ENCODE data around the gene PHACTR2.
"Not testable (repeated sequence)": the region's sequence is repeated elsewhere in the genome, so short reads cannot be mapped to it uniquely, and the experiment has no call there.

Gene PHACTR2

DNA sequence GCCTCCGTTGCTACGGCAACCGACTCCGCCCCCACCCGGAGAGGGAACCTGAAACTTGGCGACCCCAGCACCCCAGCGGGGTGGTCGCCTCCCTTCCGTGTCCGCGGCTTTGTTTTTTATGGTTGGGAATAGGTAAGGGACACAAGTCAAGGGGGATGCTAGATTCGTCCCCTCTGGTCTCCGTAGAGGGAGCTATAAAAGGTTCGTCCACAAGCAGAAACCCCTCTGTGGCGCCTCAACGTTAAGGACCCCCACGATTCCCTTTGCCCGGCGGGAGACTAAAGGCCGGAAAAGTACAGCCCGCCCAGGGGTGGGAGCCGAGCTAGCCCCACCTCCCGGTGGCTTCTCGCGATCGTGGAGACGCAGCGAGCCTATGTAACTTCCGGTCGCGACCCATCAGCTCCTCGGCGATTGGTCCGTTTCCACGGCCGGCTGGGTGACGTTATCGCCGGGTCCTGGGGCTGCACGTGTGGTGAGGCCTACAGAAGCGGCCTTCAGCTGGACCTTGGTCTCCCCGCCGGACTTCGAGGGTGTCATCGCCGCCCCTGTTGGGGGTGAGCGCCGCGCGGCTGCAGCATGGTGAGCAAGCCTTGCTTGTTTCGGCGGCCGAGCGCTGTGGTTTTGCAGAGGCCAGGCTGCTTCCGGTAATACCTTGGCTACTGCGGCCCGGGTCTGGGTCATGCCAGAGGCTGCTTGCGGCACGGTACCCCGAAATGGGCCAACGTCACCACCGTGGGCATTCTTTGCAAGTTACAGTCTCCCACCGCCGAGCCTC, 165.3 kb downstream of the PHACTR2 start, which contains the start of gene LTV1:
Gene LTV1, plus strand, starts transcription at position 437 of the 775 bp plus-strand sequence. Its CDS starts 140 bp downstream, at position 577.
- peak within 1 kb of the TSS; percentile 88 for H3K4me3 ChIP-seq (ENCODE audit: low read depth, low read length)
- H3K27me3 ChIP-seq (ENCODE audit: control insufficient read depth, insufficient read depth, low read length), result no peaks in the 10 kb centered on the region
- peaks cover 41% of the 10 kb centered on the region for H3K36me3 ChIP-seq (ENCODE audit: control insufficient read depth, insufficient read depth, low read length)
- no peaks in the 10 kb centered on the region for H3K9me3 ChIP-seq (ENCODE audit: control insufficient read depth, insufficient read depth, low read depth, low read length)
- H3K4me1 ChIP-seq (ENCODE audit: control insufficient read depth, insufficient read depth, low read length), result peaks cover 4% of the 10 kb centered on the region
- peak within 1 kb of the TSS; percentile 88 for H3K9ac ChIP-seq (ENCODE audit: low read length)
- peak within 1 kb of the TSS; percentile 82 for H3K27ac ChIP-seq (ENCODE audit: low read depth, low read length)

DNA sequence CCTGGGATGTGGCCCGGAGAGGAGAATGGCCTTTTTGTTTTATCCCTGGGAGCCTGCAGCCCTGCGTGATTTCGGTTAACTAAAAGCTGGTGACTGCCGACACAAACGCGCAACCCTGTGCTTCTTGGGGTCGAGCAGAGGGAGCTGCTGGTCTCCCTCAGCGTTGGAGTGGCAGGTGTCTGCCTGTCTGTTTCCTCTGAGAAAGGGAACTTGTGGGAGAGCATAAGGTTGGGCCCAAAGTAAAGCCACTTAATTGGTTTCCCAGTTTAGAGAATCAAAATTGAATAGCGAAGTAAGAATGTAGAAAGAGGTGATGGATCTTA, 165.9 kb downstream of the PHACTR2 start:
- Histone ChIP-seq H3K9ac (ENCODE audit: low read length) (peak overlapping the region; percentile 88), H3K27me3 (ENCODE audit: control insufficient read depth, insufficient read depth, low read length) (no peaks in the 10 kb centered on the region), H3K4me1 (ENCODE audit: control insufficient read depth, insufficient read depth, low read length) (peaks cover 4% of the 10 kb centered on the region), H3K9me3 (ENCODE audit: control insufficient read depth, insufficient read depth, low read depth, low read length) (no peaks in the 10 kb centered on the region), H3K36me3 (ENCODE audit: control insufficient read depth, insufficient read depth, low read length) (peaks cover 46% of the 10 kb centered on the region), H3K4me3 (ENCODE audit: low read depth, low read length) (peak overlapping the region; percentile 88), H3K27ac (ENCODE audit: low read depth, low read length) (peak overlapping the region; percentile 82)

DNA sequence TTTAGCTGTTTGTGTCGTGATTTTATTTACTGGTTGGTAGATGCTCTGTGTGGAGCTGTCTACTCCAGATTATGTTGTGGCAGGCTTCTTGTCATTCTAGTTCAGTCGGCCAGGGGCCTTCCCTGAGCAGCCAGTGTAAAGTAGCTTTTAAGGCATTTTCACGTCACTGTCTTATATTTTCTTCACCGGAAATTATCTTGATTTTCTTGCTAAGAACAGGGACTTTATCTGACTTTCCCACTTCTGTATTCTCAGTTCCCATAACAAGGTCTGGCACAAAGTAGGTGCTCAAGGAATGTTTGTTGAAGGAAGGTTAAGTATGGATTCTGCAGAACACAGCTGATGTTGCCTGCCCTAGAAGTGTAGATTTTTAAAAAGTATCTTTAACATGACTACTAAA, 166.2 kb downstream of the PHACTR2 start:
- no peaks in the 10 kb centered on the region for H3K9me3 ChIP-seq (ENCODE audit: control insufficient read depth, insufficient read depth, low read depth, low read length)
- peaks cover 4% of the 10 kb centered on the region for H3K4me1 ChIP-seq (ENCODE audit: control insufficient read depth, insufficient read depth, low read length)
- H3K4me3 ChIP-seq (ENCODE audit: low read depth, low read length), result peak overlapping the region; percentile 88
- H3K27me3 ChIP-seq (ENCODE audit: control insufficient read depth, insufficient read depth, low read length), result no peaks in the 10 kb centered on the region
- peak overlapping the region; percentile 82 for H3K27ac ChIP-seq (ENCODE audit: low read depth, low read length)
- peak overlapping the region; percentile 88 for H3K9ac ChIP-seq (ENCODE audit: low read length)
- H3K36me3 ChIP-seq (ENCODE audit: control insufficient read depth, insufficient read depth, low read length), result peaks cover 50% of the 10 kb centered on the region

DNA sequence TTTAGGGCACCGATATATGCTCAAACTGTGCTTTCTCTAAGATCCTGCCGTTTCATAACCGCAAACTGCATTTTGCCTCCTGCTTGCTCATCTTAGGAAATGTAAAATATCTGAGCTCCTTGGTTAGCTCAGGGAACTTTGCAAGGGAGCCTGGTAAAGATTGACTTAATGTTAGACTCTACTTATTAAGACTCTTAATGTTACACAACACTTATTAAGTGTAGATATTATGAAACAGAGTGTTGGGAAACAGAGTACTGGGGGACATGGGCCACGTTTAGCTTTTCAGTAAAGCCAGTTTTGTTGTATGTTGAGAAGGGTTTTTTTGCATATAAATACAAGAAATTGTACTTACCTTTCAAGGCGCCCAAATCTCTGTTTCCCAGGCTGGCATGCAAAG, 167.3 kb downstream of the PHACTR2 start:
- Histone ChIP-seq H3K27ac (ENCODE audit: low read depth, low read length) (no peak overlapping the region), H3K9ac (ENCODE audit: low read length) (no peak overlapping the region), H3K36me3 (ENCODE audit: control insufficient read depth, insufficient read depth, low read length) (peaks cover 60% of the 10 kb centered on the region), H3K27me3 (ENCODE audit: control insufficient read depth, insufficient read depth, low read length) (no peaks in the 10 kb centered on the region), H3K4me3 (ENCODE audit: low read depth, low read length) (no peak overlapping the region), H3K4me1 (ENCODE audit: control insufficient read depth, insufficient read depth, low read length) (peaks cover 4% of the 10 kb centered on the region), H3K9me3 (ENCODE audit: control insufficient read depth, insufficient read depth, low read depth, low read length) (no peaks in the 10 kb centered on the region)

DNA sequence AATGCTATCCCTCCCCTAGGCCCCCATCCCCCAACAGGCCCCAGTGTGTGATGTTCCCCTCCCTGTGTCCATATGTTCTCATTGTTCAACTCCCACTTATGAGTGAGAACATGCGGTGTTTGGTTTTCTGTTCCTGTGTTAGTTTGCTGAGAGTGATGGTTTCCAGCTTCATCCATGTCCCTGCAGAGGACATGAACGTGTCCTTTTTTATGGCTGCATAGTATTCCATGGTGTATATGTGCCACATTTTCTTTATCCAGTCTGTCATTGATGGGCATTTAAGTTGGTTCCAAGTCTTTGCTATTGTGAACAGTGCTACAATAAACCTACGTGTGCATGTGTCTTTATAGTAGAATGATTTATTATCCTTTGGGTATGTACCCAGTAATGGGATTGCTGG, 173.9 kb downstream of the PHACTR2 start:
- H3K4me3 ChIP-seq (ENCODE audit: low read depth, low read length); H3K9ac ChIP-seq (ENCODE audit: low read length); H3K9me3 ChIP-seq (ENCODE audit: control insufficient read depth, insufficient read depth, low read depth, low read length); H3K4me1 ChIP-seq (ENCODE audit: control insufficient read depth, insufficient read depth, low read length); H3K27ac ChIP-seq (ENCODE audit: low read depth, low read length); H3K27me3 ChIP-seq (ENCODE audit: control insufficient read depth, insufficient read depth, low read length): not testable (repeated sequence)
- H3K36me3 ChIP-seq (ENCODE audit: control insufficient read depth, insufficient read depth, low read length), result peaks cover 74% of the 10 kb centered on the region

DNA sequence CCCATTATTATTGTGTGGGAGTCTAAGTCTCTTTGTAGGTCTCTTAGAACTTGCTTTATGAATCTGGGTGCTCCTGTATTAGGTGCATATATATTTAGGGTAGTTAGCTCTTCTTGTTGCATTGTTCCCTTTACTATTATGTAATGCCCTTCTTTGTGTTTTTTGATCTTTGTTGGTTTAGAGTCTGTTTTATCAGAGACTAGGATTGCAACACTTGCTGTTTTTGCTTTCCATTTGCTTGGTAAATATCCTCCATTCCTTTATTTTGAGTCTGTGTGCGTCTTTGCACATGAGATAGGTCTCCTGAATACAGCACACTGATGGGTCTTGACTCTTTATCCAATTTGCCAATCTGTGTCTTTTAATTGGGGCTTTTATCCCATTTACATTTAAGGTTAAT, 177.3 kb downstream of the PHACTR2 start:
- H3K4me3 ChIP-seq (ENCODE audit: low read depth, low read length); H3K9me3 ChIP-seq (ENCODE audit: control insufficient read depth, insufficient read depth, low read depth, low read length); H3K27me3 ChIP-seq (ENCODE audit: control insufficient read depth, insufficient read depth, low read length); H3K27ac ChIP-seq (ENCODE audit: low read depth, low read length); H3K9ac ChIP-seq (ENCODE audit: low read length); H3K4me1 ChIP-seq (ENCODE audit: control insufficient read depth, insufficient read depth, low read length): not testable (repeated sequence)
- peaks cover 74% of the 10 kb centered on the region for H3K36me3 ChIP-seq (ENCODE audit: control insufficient read depth, insufficient read depth, low read length)

DNA sequence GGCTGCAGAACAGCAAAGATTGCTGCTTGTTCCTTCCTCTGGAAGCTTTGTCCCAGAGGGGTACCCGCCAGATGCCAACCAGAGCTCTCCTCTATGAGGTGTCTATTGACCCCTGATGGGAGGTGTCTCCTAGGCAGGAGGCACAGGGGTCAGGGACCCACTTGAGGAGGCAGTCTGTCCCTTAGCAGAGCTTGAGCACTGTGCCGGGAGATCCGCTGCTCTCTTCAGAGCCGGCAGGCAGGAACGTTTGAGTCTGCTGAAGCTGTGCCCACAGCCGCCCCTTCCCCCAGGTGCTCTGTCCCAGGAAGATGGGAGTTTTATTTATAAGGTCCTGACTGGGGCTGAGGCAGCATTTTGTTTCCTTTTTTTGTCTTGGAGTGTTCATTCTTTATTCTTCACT, 179.0 kb downstream of the PHACTR2 start:
- H3K4me3 ChIP-seq (ENCODE audit: low read depth, low read length); H3K9ac ChIP-seq (ENCODE audit: low read length); H3K9me3 ChIP-seq (ENCODE audit: control insufficient read depth, insufficient read depth, low read depth, low read length); H3K4me1 ChIP-seq (ENCODE audit: control insufficient read depth, insufficient read depth, low read length); H3K27me3 ChIP-seq (ENCODE audit: control insufficient read depth, insufficient read depth, low read length); H3K27ac ChIP-seq (ENCODE audit: low read depth, low read length): not testable (repeated sequence)
- peaks cover 75% of the 10 kb centered on the region for H3K36me3 ChIP-seq (ENCODE audit: control insufficient read depth, insufficient read depth, low read length)

DNA sequence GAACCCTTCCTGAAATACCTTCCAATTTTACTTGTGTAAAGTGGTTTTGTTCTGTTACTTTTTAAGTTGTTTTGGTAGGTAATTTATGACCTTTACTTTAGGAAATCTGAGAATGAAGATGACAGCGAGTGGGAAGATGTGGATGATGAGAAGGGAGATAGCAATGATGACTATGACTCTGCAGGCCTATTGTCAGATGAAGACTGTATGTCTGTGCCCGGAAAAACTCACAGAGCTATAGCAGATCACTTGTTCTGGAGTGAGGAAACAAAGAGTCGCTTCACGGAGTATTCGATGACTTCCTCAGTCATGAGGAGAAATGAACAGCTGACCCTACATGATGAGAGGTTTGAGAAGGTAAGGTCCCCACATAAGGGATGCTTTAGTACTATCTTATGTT, 179.9 kb downstream of the PHACTR2 start:
- Histone ChIP-seq H3K9me3 (ENCODE audit: control insufficient read depth, insufficient read depth, low read depth, low read length) (no peaks in the 10 kb centered on the region), H3K4me1 (ENCODE audit: control insufficient read depth, insufficient read depth, low read length) (peaks cover 5% of the 10 kb centered on the region; the same call in 1 of the 2 replicates), H3K27me3 (ENCODE audit: control insufficient read depth, insufficient read depth, low read length) (no peaks in the 10 kb centered on the region), H3K36me3 (ENCODE audit: control insufficient read depth, insufficient read depth, low read length) (peaks cover 78% of the 10 kb centered on the region), H3K27ac (ENCODE audit: low read depth, low read length) (no peak overlapping the region), H3K9ac (ENCODE audit: low read length) (no peak overlapping the region), H3K4me3 (ENCODE audit: low read depth, low read length) (no peak overlapping the region)

DNA sequence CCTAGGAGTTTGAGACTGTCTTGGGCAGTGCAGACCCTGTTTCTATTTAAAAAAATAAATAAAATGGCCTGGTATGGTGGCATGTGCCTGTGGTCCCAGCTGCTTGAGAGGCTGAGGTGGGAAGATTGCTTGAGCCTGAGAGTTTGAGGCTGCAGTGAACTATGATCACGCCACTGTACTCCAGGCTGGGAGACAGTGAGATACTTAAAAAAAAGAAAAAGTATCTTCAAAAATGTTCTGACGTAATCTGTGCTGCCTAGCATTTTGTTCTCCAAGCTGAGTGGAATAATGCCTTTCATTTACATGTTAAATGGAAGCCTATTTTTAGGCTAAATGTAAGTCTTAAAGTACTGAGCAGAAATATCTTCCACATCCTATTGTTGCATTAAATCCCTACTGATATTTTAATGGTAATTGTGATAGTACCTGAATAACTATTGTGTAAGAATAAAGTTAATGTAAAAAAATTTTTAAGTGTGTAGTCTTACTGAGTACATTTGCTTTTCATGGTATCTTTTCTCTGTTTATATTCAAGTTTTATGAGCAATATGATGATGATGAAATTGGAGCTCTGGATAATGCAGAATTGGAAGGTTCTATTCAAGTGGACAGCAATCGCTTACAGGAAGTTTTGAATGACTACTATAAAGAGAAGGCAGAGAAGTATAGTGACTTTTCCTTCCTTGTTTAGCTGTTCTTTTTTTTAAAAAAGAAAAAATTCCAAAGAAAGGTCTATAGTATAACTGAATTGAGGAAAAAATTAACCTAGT, 182.3 kb downstream of the PHACTR2 start:
- H3K27me3 ChIP-seq (ENCODE audit: control insufficient read depth, insufficient read depth, low read length), result no peaks in the 10 kb centered on the region
- peaks cover 5% of the 10 kb centered on the region; the same call in 1 of the 2 replicates for H3K4me1 ChIP-seq (ENCODE audit: control insufficient read depth, insufficient read depth, low read length)
- no peak overlapping the region for H3K4me3 ChIP-seq (ENCODE audit: low read depth, low read length)
- H3K9me3 ChIP-seq (ENCODE audit: control insufficient read depth, insufficient read depth, low read depth, low read length), result no peaks in the 10 kb centered on the region
- H3K27ac ChIP-seq (ENCODE audit: low read depth, low read length), result no peak overlapping the region
- peaks cover 99% of the 10 kb centered on the region for H3K36me3 ChIP-seq (ENCODE audit: control insufficient read depth, insufficient read depth, low read length)
- no peak overlapping the region for H3K9ac ChIP-seq (ENCODE audit: low read length)

DNA sequence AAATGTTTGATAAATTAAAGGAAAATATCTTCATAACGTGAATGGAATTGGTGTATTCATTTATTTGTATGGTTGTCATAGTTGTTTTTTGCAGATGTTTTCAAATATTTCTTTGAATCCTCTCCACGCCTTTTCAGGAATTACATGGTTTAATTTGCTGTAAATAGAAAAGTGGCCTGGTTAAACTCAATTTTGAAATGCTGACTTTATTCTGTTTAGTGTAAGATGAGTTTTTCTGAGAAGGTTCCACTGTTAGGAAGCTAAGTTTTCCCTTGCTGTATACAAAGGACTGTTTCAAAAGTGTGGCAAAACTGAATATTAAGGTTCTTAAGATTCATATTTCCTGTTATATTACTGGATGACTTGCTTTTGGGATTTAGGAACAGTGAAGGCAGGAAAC, 186.0 kb downstream of the PHACTR2 start:
- peaks cover 5% of the 10 kb centered on the region; the same call in 1 of the 2 replicates for H3K4me1 ChIP-seq (ENCODE audit: control insufficient read depth, insufficient read depth, low read length)
- no peak overlapping the region for H3K9ac ChIP-seq (ENCODE audit: low read length)
- peaks cover 66% of the 10 kb centered on the region for H3K36me3 ChIP-seq (ENCODE audit: control insufficient read depth, insufficient read depth, low read length)
- H3K9me3 ChIP-seq (ENCODE audit: control insufficient read depth, insufficient read depth, low read depth, low read length), result no peaks in the 10 kb centered on the region
- H3K27me3 ChIP-seq (ENCODE audit: control insufficient read depth, insufficient read depth, low read length), result no peaks in the 10 kb centered on the region
- no peak overlapping the region for H3K4me3 ChIP-seq (ENCODE audit: low read depth, low read length)
- H3K27ac ChIP-seq (ENCODE audit: low read depth, low read length), result no peak overlapping the region

DNA sequence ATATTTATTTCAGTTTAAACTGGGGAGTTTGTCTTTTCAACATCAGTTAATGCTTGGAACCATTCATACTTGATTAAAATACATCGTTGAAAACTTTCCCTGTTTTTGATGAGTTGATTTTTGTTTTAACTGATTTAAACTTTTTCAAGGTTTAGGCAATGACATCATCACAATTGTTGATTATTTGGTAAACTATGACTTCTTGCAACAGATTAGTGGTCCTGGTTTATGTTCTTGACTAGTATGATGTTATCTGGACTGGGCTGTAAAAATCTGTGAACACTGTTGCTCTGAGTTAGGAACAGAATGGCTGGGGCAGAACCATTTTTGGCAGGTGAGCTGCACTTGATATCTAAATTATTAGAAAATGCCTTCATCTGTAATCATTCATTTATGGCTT, 186.5 kb downstream of the PHACTR2 start, which contains the start of gene ZC2HC1B:
Gene ZC2HC1B, plus strand, starts transcription at position 241 of the 400 bp plus-strand sequence. Its CDS starts 66 bp downstream, at position 307.
- Histone ChIP-seq H3K9me3 (ENCODE audit: control insufficient read depth, insufficient read depth, low read depth, low read length) (0 out of 2 replicates have a peak, but pooled peaks cover under 1% of the 10 kb centered on the region), H3K27ac (ENCODE audit: low read depth, low read length) (no peak within 1 kb of the TSS), H3K4me1 (ENCODE audit: control insufficient read depth, insufficient read depth, low read length) (peaks cover 5% of the 10 kb centered on the region; the same call in 1 of the 2 replicates), H3K4me3 (ENCODE audit: low read depth, low read length) (no peak within 1 kb of the TSS), H3K9ac (ENCODE audit: low read length) (no peak within 1 kb of the TSS), H3K27me3 (ENCODE audit: control insufficient read depth, insufficient read depth, low read length) (no peaks in the 10 kb centered on the region), H3K36me3 (ENCODE audit: control insufficient read depth, insufficient read depth, low read length) (peaks cover 62% of the 10 kb centered on the region)
